Stimulated activated CD8-positive, alpha-beta memory T cell treated with anti-CD3 and anti-CD28 coated beads, Interleukin-7, amount 100 ng/mL, for 48 hours (primary cell): Measurements from ENCODE around the gene PLCH1.

Experiments used
- DNase-seq, 2 donors: peaks; one replicate each; pipeline ENCODE4 v3.0.0-alpha.2; 2020; ENCODE audit warnings: low read depth in 1 of 2; ENCODE audit errors: extremely low read depth in 1 of 2

PLCH1 gene

DNA sequence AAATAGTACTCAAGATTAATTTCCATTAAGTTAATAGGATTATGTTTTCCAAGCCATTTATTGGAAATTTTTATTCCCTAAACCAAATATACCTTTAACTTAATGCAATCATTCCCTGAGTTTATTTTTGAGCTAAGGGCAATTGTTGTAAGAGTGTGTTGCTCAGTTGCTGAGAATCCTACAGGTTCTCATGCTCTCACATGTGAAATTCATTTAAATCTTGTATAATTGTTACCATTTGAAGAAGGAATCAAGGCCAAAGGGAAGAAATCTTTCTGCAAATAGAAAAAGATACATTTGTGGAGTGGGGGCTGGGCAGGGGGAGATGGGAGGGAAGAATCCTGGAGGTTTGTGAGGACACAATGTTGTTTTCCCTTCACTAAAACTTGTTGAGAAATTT lies 248.7 kb downstream of the PLCH1 start:
- no peak for DNase-seq

DNA sequence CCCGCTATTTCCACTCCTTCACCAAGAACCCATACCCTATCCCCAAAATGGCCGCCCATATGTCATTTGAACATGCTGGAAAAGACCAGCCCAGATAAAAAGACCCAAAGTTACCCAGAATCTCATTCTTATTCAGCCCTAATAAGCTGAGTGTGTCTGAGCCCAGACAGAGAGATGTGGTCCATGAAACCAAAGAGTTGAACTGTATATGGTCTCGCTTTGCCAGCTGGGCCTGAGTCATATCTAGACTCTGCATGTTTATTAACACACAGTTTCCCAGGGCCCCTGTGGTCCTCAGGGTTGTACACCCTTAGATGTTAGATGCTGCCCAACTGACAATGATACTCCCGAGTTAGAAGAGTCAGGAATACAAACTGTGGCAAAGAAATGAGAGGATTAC lies 249.5 kb downstream of the PLCH1 start:
- no peak for DNase-seq

DNA sequence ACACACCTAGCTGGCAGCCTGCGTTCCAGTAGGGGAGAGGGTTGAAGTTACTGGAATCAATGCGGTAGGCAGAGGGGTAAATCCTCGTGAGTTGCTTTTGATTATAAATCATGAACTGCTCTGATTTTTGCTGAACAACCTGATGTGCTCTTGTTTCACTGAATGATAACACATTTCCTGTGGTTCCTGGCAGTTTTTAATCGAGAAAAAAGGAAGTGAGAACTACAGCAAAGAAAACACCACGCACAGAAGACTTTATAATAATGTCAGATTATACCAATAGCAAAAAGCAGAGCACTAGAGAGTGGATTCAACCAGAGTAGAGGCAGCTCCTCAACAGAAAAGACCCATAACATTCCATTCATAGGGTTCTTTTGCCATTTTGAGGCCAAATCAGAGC lies 250.5 kb downstream of the PLCH1 start:
- no peak for DNase-seq

DNA sequence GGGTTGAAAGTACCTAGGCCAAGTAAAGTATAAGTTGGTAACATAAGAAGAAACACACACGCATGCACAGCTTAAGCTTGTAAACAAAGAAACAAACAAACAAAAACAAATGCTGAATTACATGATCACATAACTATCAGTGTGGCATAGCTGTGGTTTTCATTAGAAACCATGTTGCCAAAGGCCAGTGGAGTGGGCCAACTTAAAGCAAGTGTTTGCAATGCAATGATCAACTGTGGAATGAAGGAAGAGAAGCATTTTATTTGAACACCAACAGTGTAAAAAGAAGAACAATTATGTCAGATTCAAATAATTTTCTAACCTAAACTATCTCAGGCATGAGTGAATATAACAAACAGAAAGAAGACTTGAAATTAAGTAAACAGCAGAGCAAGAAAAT lies 252.0 kb downstream of the PLCH1 start:
- DNase-seq = no peak

DNA sequence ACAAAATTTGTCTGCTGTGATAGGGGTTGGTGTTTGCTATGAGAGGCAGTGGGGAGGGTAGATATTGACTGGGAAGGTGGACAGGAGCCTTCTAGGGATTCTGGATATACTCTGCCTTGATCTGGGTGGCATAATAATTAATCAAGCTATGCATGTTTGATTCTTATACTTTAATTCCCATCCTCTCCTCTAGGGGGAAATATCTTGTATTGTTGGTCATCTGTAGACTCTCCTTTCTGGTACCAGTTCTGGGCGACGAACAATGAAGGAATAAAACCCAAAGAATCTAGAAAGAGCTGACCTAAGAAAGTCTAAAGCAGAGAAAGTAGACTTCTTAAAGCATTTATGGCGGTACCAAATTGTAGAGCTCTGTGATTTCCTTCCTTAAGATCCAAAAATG lies 253.2 kb downstream of the PLCH1 start:
- DNase-seq = no peak

DNA sequence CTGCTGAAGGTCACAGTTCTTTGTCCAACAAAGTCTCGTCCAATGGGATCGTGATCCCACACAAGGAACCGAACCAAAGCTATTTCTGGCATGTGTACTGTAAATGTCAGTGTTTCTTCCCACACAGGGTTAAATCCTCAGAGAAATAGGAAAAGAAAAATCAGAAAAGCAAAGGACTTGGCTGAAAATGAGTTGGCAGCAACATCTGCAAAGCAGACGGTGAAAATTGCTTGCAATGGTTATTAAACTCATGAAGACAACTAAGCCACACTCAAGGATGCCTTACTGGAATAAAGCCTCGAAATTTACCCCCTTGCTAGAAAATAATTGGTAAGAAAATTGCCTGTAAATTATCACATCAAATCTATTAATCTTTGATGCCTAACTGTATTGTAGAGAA lies 256.2 kb downstream of the PLCH1 start:
- no peak for DNase-seq

DNA sequence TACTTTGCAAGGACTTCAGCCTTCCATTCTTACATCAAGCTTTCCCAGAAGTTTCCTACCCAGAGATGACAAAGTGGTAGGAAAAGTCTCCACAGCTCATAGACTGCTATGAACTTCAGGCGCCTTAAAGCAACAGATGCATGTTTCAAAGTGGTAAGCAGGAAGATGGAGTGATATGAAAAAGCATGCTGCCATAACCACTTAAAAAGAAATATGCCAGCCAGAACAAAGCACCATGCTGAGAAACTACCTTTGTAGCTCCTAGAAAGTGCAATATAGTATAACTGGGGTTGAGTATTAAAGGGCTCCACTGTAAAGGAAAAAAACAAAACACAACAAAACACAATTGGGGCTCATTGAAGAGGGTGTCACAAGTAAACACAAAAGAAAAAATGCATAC lies 259.0 kb downstream of the PLCH1 start:
- DNase-seq = no peak

DNA sequence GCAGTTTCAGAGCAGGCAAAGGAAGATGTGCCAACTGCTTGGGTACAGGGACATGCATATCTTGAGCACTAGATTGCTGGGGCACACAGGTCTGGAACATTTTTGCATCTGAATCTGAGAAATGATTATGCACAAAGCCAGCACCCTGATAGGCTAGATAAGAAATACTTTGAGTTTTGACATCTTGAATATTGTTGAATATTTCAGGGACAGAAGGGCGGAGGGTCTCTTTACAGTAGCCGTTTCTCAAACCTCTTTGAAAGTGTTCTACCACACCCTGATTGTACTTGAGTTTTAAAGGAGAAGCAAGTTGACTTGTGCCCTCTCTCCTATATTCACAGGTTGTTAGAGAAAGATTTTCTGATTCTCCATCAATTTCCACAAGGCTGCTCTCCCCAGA lies 263.3 kb downstream of the PLCH1 start:
- DNase-seq = no peak

DNA sequence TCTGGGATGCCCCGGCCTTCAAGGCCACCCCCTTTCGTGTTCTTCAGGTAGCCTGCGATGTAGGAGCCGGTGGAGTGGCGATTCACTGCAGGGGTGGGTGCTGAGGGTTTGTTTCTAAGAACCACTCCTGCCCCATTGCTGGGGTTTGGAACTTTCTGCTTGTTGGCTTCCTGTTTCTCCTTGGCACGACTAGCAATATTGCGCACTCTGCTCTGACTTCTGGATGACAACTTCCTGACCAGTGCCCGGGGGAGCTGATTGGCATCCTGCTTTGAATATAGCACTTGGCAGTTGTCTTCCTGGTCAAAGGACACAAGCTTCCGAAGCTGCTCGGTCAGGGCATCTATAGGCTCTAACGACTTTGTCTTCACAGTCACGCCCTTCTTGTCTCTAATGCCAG lies 263.8 kb downstream of the PLCH1 start:
- DNase-seq = no peak

DNA sequence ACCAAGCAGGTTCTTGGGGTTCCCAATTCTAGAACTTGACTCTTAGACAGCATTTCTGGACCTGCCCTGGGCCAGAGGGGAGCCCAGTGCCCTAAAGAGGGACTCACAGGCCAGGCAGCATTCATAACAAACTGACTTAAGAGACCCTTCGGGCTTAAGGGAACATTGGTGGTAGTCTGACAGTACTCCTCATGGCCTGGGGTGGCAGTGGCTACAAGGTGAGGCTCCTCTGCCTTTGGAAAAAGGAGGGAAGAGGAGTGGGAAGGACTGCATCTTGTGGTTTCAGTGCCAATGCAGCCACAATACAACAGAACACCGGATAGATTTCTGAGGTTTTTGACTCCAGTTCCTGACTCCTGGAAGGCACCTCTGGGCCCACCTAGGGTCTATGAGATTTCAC lies 279.2 kb downstream of the PLCH1 start:
- DNase-seq = no peak

DNA sequence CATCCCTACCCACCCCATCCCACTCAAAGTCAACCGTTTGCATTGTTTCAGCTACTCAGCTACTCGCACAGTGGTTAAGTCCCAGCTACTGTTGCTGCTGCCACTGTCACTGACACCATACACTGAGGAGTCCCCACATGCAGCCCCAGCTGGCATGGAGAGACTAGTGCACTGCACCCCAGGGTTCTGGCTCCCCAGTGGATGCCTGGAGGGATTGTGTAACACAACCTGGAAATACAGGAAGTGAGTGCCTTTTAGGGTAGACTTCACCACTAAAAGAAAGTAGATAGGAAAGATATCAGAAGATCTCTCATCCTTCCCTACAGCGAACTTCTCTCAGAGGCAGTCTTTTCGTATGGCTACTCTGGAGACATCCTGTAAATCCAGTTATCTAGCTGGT lies 282.2 kb downstream of the PLCH1 start:
- DNase-seq = no peak

DNA sequence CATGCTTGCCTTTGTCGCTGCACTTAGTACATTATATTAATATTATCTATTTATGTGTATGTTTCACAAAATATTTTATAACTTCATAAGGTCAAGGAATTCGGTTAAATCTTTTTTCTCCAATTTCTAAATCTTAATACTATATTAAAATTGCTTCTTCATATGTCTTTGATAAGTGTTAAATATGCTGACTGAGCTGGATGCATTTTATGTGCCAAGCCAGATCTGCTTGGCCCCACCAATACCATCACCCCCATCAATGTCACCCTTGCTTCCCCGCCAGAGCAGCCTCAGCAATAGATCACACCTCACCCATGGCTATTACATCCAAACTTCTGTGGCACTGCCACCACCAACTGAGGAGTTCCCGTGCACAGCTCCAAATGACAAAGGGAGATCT lies 287.3 kb downstream of the PLCH1 start:
- no peak for DNase-seq

DNA sequence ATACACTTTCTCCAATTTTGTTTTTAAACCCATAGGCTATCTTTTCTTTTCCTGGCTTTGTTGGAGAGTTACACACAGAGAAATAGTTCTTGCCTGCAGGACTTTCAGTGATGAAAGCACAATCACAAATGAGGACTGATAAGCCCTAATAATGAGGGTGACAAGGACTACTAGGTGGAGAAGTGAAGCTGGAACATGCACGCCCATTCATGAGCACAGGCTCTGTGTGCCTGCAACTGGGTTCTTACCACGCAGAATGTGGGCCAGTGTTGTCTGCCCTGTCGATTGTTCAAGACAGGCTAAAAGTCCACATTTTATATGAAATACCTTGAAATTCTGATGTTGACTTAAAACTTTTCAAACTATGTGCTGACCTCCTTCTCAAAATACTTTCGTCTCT lies 289.1 kb downstream of the PLCH1 start:
- no peak for DNase-seq

DNA sequence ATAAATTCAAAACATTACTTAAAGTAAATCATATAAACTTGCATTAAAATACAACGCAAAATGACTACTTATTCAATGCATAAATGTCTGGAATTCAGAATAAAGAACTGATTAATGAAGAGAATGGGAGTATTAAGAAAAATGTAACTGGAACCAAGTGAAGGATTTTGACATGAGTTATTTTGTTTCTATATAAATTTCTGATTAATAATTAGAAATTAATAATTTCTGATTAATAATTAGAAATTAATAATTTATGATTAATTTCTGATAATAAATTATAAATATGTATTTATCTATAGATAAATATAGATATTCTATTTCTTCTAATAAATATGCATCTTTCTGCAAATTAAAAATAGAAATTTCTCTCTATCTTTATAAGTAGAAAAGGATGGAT lies 291.4 kb downstream of the PLCH1 start:
- DNase-seq = no peak

DNA sequence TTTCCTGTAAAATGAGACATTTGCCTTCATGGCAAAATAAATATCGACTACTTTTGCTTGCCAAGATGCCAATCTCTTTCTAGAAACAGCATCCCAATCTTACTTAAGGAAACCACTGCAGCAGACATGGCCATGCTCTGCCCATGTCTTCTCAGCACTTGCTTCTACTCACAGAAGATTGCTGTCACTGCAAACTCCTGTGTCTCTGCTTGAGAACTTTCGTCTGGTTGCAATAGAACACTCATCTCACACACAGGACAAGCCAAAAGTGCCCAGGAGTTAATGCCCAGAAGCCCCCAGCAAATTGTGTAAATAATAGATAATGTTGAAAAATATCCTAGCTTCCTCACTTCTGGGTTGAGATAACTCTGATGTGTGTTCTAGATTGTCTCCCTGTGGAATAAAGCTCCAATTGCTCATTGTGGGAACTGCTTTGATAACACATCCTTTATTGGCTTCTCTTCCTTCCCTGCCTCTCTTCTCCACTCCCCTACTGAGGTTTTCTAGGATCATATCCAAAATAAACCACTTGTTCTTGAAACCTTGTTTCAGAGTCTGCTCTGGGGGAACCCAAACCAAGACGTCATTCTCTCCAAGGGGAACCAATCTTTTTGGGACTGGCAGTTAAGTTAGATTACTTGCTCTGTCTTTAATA lies 295.1 kb downstream of the PLCH1 start:
- DNase-seq = no peak

DNA sequence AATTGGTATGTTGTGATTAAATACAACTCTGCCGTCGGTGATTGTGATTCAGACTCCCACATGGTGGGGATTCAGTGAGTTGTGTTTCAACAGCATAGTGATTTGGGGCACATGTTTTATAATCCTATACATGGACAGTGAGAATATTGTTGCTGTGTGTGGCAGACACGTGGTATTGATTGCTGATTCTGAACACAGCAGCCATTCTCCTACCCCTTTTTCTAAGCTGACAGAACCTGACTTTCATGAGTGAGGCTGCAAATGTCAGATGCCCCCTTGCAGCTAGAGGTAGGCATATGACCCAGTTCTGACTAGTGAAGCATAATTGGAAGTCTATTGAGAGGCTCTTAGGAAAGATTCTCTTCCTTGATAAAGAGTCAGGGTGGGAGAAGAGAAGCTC lies 296.3 kb downstream of the PLCH1 start:
- DNase-seq = no peak

DNA sequence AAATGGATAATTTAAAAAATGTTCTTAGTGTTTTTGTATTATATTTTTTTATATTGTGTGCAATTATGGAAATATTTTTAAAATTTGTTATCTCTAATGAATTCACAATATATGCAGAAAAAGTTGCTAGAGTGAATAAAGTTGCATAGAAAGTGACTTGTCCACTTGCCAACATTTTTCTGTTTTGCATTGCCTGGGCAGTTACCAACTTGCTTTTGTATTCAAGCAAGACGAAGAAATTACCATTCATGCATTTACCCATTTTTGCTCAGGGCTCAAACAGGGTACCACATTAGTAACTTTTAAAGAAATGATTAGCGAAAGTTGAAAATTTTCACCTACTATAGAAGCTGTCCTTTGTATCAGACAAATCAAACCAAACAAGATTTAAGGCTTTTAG lies 298.5 kb downstream of the PLCH1 start:
- DNase-seq = no peak

DNA sequence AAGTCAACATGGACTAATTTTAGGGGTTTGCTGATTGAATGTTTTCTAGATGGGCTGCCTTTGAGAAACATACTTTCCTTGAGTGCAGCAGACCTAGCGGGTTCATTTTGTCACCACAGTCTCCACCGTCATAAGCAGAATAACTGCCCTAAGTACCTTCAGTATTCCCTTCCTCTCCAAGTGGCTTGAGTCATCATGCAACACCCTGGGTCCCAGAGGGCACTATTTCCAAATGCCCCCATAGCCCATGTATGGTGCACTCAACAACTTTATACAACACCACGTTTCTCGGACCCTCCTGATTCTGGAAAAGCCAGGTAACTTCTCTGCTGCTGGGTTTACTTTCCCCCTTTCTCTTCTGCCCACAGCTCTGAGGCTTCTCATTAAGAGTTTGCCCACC lies 300.1 kb downstream of the PLCH1 start:
- no peak for DNase-seq

DNA sequence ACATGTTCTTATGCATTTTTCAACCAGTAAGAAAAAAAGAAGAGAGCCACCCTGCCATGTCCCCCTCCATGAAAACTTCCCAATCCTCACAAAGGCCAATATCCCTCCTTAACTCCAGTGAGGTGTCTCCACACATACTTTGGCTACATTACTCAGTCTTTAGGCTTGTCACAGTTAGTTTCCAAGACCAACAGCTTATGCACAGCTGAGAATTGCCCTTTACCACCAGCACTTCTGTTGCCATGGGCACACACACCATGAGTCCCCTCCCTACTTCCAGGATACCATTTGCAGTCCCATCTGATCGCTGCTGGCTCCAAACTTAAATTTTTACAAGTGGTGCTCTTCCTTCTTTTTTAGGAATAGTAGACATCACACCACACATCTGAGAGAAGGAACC lies 301.1 kb downstream of the PLCH1 start:
- no peak for DNase-seq

DNA sequence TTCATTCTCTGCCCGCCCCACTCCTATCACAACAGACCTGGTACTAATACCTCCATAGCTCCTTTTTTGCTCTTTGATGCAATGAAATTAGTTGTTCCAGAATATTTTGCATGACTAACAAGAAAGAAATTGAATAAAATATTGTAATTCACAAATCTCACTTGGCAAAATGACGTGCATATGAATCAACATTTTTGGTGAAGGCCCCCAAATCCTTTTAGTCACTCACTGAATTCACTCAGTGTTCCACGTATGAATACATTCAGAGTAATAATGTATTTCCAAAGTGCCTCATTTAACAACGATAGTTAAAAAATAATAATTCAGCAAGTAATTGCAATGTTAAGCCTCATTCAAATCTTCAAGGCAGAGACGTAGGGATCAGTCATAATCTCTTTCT lies 302.8 kb downstream of the PLCH1 start:
- DNase-seq = no peak

DNA sequence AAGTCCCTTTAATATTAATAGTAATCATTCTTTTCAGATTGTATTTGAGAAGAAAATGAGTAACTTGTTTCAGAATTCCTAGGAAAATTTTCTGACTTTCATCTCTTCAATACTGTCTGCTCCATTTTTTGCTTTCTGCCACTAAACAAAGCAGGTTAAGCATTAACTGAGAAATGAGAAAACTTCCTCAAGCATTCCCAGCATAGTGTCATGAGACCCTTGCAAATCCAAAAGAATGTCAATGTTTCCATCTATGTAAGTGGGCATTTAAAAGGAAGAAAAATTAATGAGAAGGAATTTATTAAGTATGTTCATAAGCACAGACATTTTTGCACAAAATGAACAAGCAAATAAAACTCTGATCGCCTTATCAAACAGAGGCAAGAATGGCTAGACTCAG lies 303.4 kb downstream of the PLCH1 start:
- no peak for DNase-seq

DNA sequence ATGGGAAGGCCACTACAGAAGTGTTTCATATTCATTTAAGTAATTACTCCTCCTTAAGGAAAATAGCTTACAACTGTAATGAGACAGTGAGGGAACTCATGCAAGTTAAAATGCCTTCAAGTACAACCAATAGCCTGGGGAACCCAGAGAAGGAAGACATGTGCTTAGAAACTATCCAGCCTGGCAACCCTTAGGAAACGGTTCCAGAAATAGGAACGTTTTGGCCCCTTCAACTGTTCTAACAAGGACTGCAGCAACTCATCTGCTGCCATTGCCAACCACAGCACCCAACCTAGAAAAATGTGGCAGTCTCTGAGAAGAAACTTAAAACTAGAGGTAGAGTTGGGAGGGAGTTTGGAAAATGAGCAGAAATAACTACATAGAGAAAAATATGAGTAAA lies 303.8 kb downstream of the PLCH1 start:
- no peak for DNase-seq

DNA sequence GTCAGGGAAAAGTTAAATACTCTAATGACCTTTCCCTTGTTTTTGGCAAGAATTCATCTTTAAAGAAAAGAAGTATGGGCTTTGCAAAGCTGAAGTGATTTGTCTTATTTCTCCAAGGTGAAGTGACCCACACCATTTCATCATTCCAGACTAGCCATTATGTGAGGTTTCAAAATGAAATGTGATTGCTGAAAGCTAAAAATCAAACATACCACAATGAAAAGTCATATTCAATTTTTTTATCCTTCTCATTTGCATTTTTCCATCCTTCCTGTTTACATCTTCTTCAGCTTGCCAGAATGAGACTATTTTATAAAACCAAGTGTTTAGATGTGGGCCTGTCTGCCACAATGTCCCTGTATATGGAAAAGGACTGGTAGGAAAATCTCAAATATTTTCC lies 309.1 kb downstream of the PLCH1 start:
- DNase-seq = no peak
